HepG2 (cell line): ENCODE measurements around the gene MOV10L1. TPM values are rescaled to one million over a fixed set of nuclear protein-coding genes. Genes with fewer than 3 reads are reported as not detected.

ENCODE experiments used
- ATAC-seq: fragments of 200-7000 bp; cut with Tn5 transposase; 3 replicates; pipeline ENCODE4 v1.9.1; 2020; ENCODE audit warnings: mild to moderate bottlenecking, moderate library complexity
- BruUV-seq: library from RNA; stranded (reverse); fragments of 400-500 nt; replicated peaks from 2 replicates; lab custom pipeline; 2021; lab: Mats Ljungman, UMichigan
- CTCF ChIA-PET: fragments of 300-600 bp; formaldehyde crosslinking; extraction: SDS; loops from one replicate; lab custom pipeline; 2021; ENCODE audit warnings: low total read pairs, inconsistent platforms, low intra/inter-chr PET ratio; lab: Yijun Ruan, JAX
- POLR2A ChIA-PET: fragments of 350-600 bp; sonication (Branson Sonifier 250); formaldehyde crosslinking; loops from one replicate; lab custom pipeline; 2020; ENCODE audit warnings: antibody characterized with exemption, inconsistent platforms; lab: Yijun Ruan, JAX
- DNase-seq: peaks from one replicate; pipeline ENCODE4 v3.0.0-alpha.2; 2015; ENCODE audit warnings: low spot score
- FAIRE-seq: peaks from 3 replicates; lab custom pipeline; 2011; peaks lifted over from hg19 to GRCh38; lab: Jason Lieb, UNC
- H2AFZ ChIP-seq: one replicate; pipeline ENCODE4 v1.6.1; 2011; ENCODE audit warnings: low read length, inconsistent platforms
- H3K27ac ChIP-seq: fragments of 300-600 bp; 3 replicates; pipeline ENCODE4 v1.8.0; 2011; ENCODE audit warnings: mixed run types, mild to moderate bottlenecking, mixed read lengths, low read length, inconsistent platforms; ENCODE audit not compliant: insufficient read depth; ENCODE audit errors: extremely low read length
- H3K27me3 ChIP-seq, 2 experiments: fragments of 200-600 bp in 1 of 2; 2 replicates in 1 of 2; 3 replicates in 1 of 2; pipeline versions ENCODE4 v1.6.0 to v1.8.0; 2011; ENCODE audit warnings: low read length in 2 of 2, mild to moderate bottlenecking in 2 of 2, moderate library complexity in 2 of 2, inconsistent platforms in 1 of 2; ENCODE audit not compliant: insufficient read depth in 2 of 2, control insufficient read depth in 1 of 2
- H3K36me3 ChIP-seq, 2 experiments: fragments of 200-600 bp in 1 of 2; replicated peaks in 1 of 2; 2 replicates in 1 of 2; 3 replicates in 1 of 2; pipeline versions ENCODE4 v1.5.1 to v1.8.0; 2011; ENCODE audit warnings: low read length in 2 of 2, inconsistent platforms in 1 of 2; ENCODE audit not compliant: insufficient read depth in 2 of 2, control insufficient read depth in 1 of 2
- H3K4me1 ChIP-seq: 2 replicates; pipeline ENCODE4 v1.5.1; 2012; ENCODE audit warnings: low read length, inconsistent platforms; ENCODE audit not compliant: insufficient read depth
- H3K4me2 ChIP-seq: 2 replicates; pipeline ENCODE4 v1.6.0; 2011; ENCODE audit warnings: low read depth, low read length, inconsistent platforms
- H3K4me3 ChIP-seq, 3 experiments: fragments of 200-600 bp in 1 of 3; sonication (generic), shearing (Covaris generic) in 1 of 3; replicated peaks in 1 of 3; 2 replicates each; pipeline ENCODE4 v1.5.1; 2011 to 2016; ENCODE audit warnings: low read length in 3 of 3, inconsistent platforms in 2 of 3, low read depth in 2 of 3, mild to moderate bottlenecking in 2 of 3, control low read depth in 1 of 3, mixed read lengths in 1 of 3; ENCODE audit not compliant: insufficient read depth in 1 of 3
- H3K79me2 ChIP-seq: one replicate; pipeline ENCODE4 v1.6.1; 2011; ENCODE audit warnings: low read length, inconsistent platforms; ENCODE audit not compliant: insufficient read depth
- H3K9ac ChIP-seq: 2 replicates; pipeline ENCODE4 v1.6.0; 2011; ENCODE audit warnings: mild to moderate bottlenecking, low read depth, low read length, inconsistent platforms; ENCODE audit not compliant: insufficient read depth
- H3K9me3 ChIP-seq: 2 replicates; pipeline ENCODE4 v1.5.1; 2012; ENCODE audit warnings: mild to moderate bottlenecking, low read length
- H4K20me1 ChIP-seq: 2 replicates; pipeline ENCODE4 v1.6.0; 2011; ENCODE audit warnings: inconsistent platforms, mild to moderate bottlenecking, low read length, moderate library complexity; ENCODE audit not compliant: insufficient read depth
- ATF4 ChIP-seq, 2 experiments: fragments of 450-650 bp in 1 of 2; sonication (generic) in 1 of 2; formaldehyde crosslinking; IDR thresholded peaks; 2 replicates each; pipeline versions ENCODE4 v1.5.0 to v1.8.0; 2020 to 2022; ENCODE audit warnings: mild to moderate bottlenecking in 1 of 2, missing genetic modification reagents in 1 of 2
- BCL6 ChIP-seq: IDR thresholded peaks from 2 replicates; pipeline ENCODE4 v1.6.1; 2016; ENCODE audit warnings: missing genetic modification reagents, missing compliant biosample characterization
- GMEB1 ChIP-seq: sonication (generic); formaldehyde crosslinking; IDR thresholded peaks from 2 replicates; pipeline ENCODE4 v1.5.1; 2020; ENCODE audit warnings: missing genetic modification reagents, mild to moderate bottlenecking, borderline replicate concordance
- GTF3A ChIP-seq: sonication (generic); formaldehyde crosslinking; conservative IDR thresholded peaks from 2 replicates; pipeline ENCODE4 v1.4.0; 2020; ENCODE audit warnings: mild to moderate bottlenecking, missing genetic modification reagents
- NFYC ChIP-seq: IDR thresholded peaks from 2 replicates; pipeline ENCODE4 v1.6.1; 2016; ENCODE audit warnings: missing genetic modification reagents, missing compliant biosample characterization
- NKX3-1 ChIP-seq: sonication (generic); formaldehyde crosslinking; IDR thresholded peaks from 2 replicates; pipeline ENCODE4 v1.5.0; 2020; ENCODE audit warnings: missing genetic modification reagents
- SNAPC4 ChIP-seq: sonication (generic); formaldehyde crosslinking; IDR thresholded peaks from 2 replicates; pipeline ENCODE4 v1.4.0; 2020; ENCODE audit warnings: mild to moderate bottlenecking, missing genetic modification reagents
- SPEN ChIP-seq: sonication (generic); formaldehyde crosslinking; IDR thresholded peaks from 2 replicates; pipeline ENCODE4 v1.5.1; 2020; ENCODE audit warnings: low read depth, mild to moderate bottlenecking, missing genetic modification reagents
- TAF1 ChIP-seq: sonication (generic); formaldehyde crosslinking; IDR thresholded peaks from 2 replicates; pipeline ENCODE4 v1.4.0; 2020; ENCODE audit warnings: missing genetic modification reagents
- TBL1XR1 ChIP-seq: fragments of 150-350 bp; IDR thresholded peaks from 2 replicates; pipeline ENCODE4 v1.6.1; 2014; ENCODE audit warnings: borderline replicate concordance, low read length; ENCODE audit not compliant: partially characterized antibody
- THYN1 ChIP-seq: sonication (generic); formaldehyde crosslinking; IDR thresholded peaks from 2 replicates; pipeline ENCODE4 v1.8.1; 2023; ENCODE audit warnings: low read depth, mild to moderate bottlenecking, moderate library complexity, missing genetic modification reagents, borderline replicate concordance
- ZNF350 ChIP-seq: sonication (generic); formaldehyde crosslinking; IDR thresholded peaks from 2 replicates; pipeline ENCODE4 v1.4.0; 2020; ENCODE audit warnings: mild to moderate bottlenecking, low read depth, missing genetic modification reagents, borderline replicate concordance
- ZNF564 ChIP-seq: sonication (generic); formaldehyde crosslinking; IDR thresholded peaks from 2 replicates; pipeline ENCODE4 v1.8.1; 2023; ENCODE audit warnings: mild to moderate bottlenecking, missing genetic modification reagents
- ZNF670 ChIP-seq: sonication (generic); formaldehyde crosslinking; IDR thresholded peaks from 2 replicates; pipeline ENCODE4 v1.8.0; 2022; ENCODE audit warnings: mild to moderate bottlenecking, missing genetic modification reagents, borderline replicate concordance
- ZNF775 ChIP-seq: sonication (generic); formaldehyde crosslinking; IDR thresholded peaks from 2 replicates; pipeline ENCODE4 v1.4.0; 2020; ENCODE audit warnings: missing genetic modification reagents, mild to moderate bottlenecking, moderate library complexity, borderline replicate concordance
- WGBS: methylation state at CpG from one replicate; pipeline ENCODE4 v1.1.6; 2017; ENCODE audit warnings: low lambda C conversion rate; 5-methylcytosine and 5-hydroxymethylcytosine counted together
- in situ Hi-C: cut with HindIII; loops from 2 replicates; pipeline ENCODE4 v1.10.0; 2017; ENCODE audit warnings: low pct_unique_long_range_greater_than_20kb; ENCODE audit not compliant: extremely low pct_ligation_motif_present
- intact Hi-C: fragments of 100-400 bp; cut with micrococcal nuclease; formaldehyde crosslinking; loops from one replicate; pipeline ENCODE4 v1.10.0; 2022; ENCODE audit not compliant: unreplicated experiment
- polyA plus RNA-seq, 8 experiments: library from polyadenylated mRNA; depleted of rRNA in 3 of 8; stranded (reverse) in 7 of 8; unstranded in 1 of 8; fragments of >200 nt; fragmentation: Illumina TruSeq in 4 of 8; extraction: Trizol in 4 of 8; gene quantifications; 2 replicates each; pipeline versions ENCODE4 v1.2.1 to v1.2.3, GENCODE V29; 2011 to 2016; ENCODE audit warnings: low read depth in 4 of 8, missing spikeins in 1 of 8, mixed read lengths in 1 of 8; ENCODE audit not compliant: insufficient read depth in 1 of 8
- total RNA-seq, 5 experiments: library from RNA; depleted of rRNA; stranded (reverse); fragments of >200 nt; fragmentation: Illumina TruSeq; extraction: Trizol; gene quantifications; 2 replicates each; pipeline ENCODE4 v1.2.3, GENCODE V29; 2016; ENCODE audit warnings: low read depth in 1 of 5

Gene MOV10L1
- total and polyA plus RNA-seq, 2 of the 13 experiments (the other 11 are each of a cell fraction or from before 2014, with no cell fraction given) = 0.11 to 0.12 TPM

- TF ChIP-seq BCL6 = no peak
- no peak for TF ChIP-seq ZNF350
- TF ChIP-seq THYN1 (CRISPR knock-in tag) = no peak
- TF ChIP-seq ZNF564 (CRISPR knock-in tag) = no peak
- no peak for TF ChIP-seq GTF3A
- TF ChIP-seq, all 625 proteins: peak for 0
Observed at GRCh38 chr22:50162391-50162956, 72.7 kb downstream of the MOV10L1 start (continued).

GRCh38 chr22:50165436-50166123 lies 75.8 kb downstream of the MOV10L1 start:
- FAIRE-seq (no peak), DNase-seq (no peak), ATAC-seq (no peak)
- POLR2A ChIA-PET = no interaction called here
- Histone ChIP-seq H3K27ac (no peak overlapping the region), H3K36me3 (no peaks in the 10 kb centered on the region), H3K9ac (no peak overlapping the region), H3K27me3 (peaks cover 0 to 32% of the 10 kb centered on the region in 2 experiments; a peak in 3 of 5 replicates), H3K9me3 (no peaks in the 10 kb centered on the region), H3K4me3 (no peak overlapping the region), H4K20me1 (no peaks in the 10 kb centered on the region), H2AFZ (no peak overlapping the region), H3K4me2 (no peak overlapping the region), H3K79me2 (no peaks in the 10 kb centered on the region), H3K4me1 (no peaks in the 10 kb centered on the region)
- in situ Hi-C loops = no loop called here
- intact Hi-C loops = no loop called here
- BruUV-seq = no TSS peak
- 76% methylated on average over 20 of the region's 28 CpGs for WGBS
- CTCF ChIA-PET = no interaction called here
- no peak for TF ChIP-seq TBL1XR1
- no peak for TF ChIP-seq SNAPC4
- TF ChIP-seq GMEB1 = no peak
- no peak for TF ChIP-seq SPEN
- TF ChIP-seq ATF4 (CRISPR knock-in tag; IDR thresholded peaks at IDR 0.05) = no peak
- TF ChIP-seq ZNF670 (CRISPR knock-in tag) = no peak
- no peak for TF ChIP-seq TAF1 (CRISPR knock-in tag)
- TF ChIP-seq NFYC = no peak
- no peak for TF ChIP-seq NKX3-1
- TF ChIP-seq ZNF775 (CRISPR knock-in tag) = no peak
